HepG2 (cell line): ENCODE results near the gene KCTD1. TPM values are rescaled to one million over a fixed set of nuclear protein-coding genes. Genes with fewer than 3 reads are reported as not detected.

Experiments
- ATAC-seq: fragments of 200-7000 bp; cut with Tn5 transposase; 3 replicates; pipeline ENCODE4 v1.9.1; 2020; ENCODE audit warnings: mild to moderate bottlenecking, moderate library complexity
- BruUV-seq: library from RNA; stranded (reverse); fragments of 400-500 nt; replicated peaks from 2 replicates; lab custom pipeline; 2021; lab: Mats Ljungman, UMichigan
- CTCF ChIA-PET: fragments of 300-600 bp; formaldehyde crosslinking; extraction: SDS; loops from one replicate; lab custom pipeline; 2021; ENCODE audit warnings: low total read pairs, inconsistent platforms, low intra/inter-chr PET ratio; lab: Yijun Ruan, JAX
- POLR2A ChIA-PET: fragments of 350-600 bp; sonication (Branson Sonifier 250); formaldehyde crosslinking; loops from one replicate; lab custom pipeline; 2020; ENCODE audit warnings: antibody characterized with exemption, inconsistent platforms; lab: Yijun Ruan, JAX
- DNase-seq: peaks from one replicate; pipeline ENCODE4 v3.0.0-alpha.2; 2015; ENCODE audit warnings: low spot score
- FAIRE-seq: peaks from 3 replicates; lab custom pipeline; 2011; peaks lifted over from hg19 to GRCh38; lab: Jason Lieb, UNC
- H2AFZ ChIP-seq: one replicate; pipeline ENCODE4 v1.6.1; 2011; ENCODE audit warnings: low read length, inconsistent platforms
- H3K27ac ChIP-seq: fragments of 300-600 bp; 3 replicates; pipeline ENCODE4 v1.8.0; 2011; ENCODE audit warnings: mixed run types, mild to moderate bottlenecking, mixed read lengths, low read length, inconsistent platforms; ENCODE audit not compliant: insufficient read depth; ENCODE audit errors: extremely low read length
- H3K27me3 ChIP-seq, 2 experiments: fragments of 200-600 bp in 1 of 2; 2 replicates in 1 of 2; 3 replicates in 1 of 2; pipeline versions ENCODE4 v1.6.0 to v1.8.0; 2011; ENCODE audit warnings: low read length in 2 of 2, mild to moderate bottlenecking in 2 of 2, moderate library complexity in 2 of 2, inconsistent platforms in 1 of 2; ENCODE audit not compliant: insufficient read depth in 2 of 2, control insufficient read depth in 1 of 2
- H3K36me3 ChIP-seq, 2 experiments: fragments of 200-600 bp in 1 of 2; replicated peaks in 1 of 2; 2 replicates in 1 of 2; 3 replicates in 1 of 2; pipeline versions ENCODE4 v1.5.1 to v1.8.0; 2011; ENCODE audit warnings: low read length in 2 of 2, inconsistent platforms in 1 of 2; ENCODE audit not compliant: insufficient read depth in 2 of 2, control insufficient read depth in 1 of 2
- H3K4me1 ChIP-seq: 2 replicates; pipeline ENCODE4 v1.5.1; 2012; ENCODE audit warnings: low read length, inconsistent platforms; ENCODE audit not compliant: insufficient read depth
- H3K4me2 ChIP-seq: 2 replicates; pipeline ENCODE4 v1.6.0; 2011; ENCODE audit warnings: low read depth, low read length, inconsistent platforms
- H3K4me3 ChIP-seq, 3 experiments: fragments of 200-600 bp in 1 of 3; sonication (generic), shearing (Covaris generic) in 1 of 3; replicated peaks in 1 of 3; 2 replicates each; pipeline ENCODE4 v1.5.1; 2011 to 2016; ENCODE audit warnings: low read length in 3 of 3, inconsistent platforms in 2 of 3, low read depth in 2 of 3, mild to moderate bottlenecking in 2 of 3, control low read depth in 1 of 3, mixed read lengths in 1 of 3; ENCODE audit not compliant: insufficient read depth in 1 of 3
- H3K79me2 ChIP-seq: one replicate; pipeline ENCODE4 v1.6.1; 2011; ENCODE audit warnings: low read length, inconsistent platforms; ENCODE audit not compliant: insufficient read depth
- H3K9ac ChIP-seq: 2 replicates; pipeline ENCODE4 v1.6.0; 2011; ENCODE audit warnings: mild to moderate bottlenecking, low read depth, low read length, inconsistent platforms; ENCODE audit not compliant: insufficient read depth
- H3K9me3 ChIP-seq: 2 replicates; pipeline ENCODE4 v1.5.1; 2012; ENCODE audit warnings: mild to moderate bottlenecking, low read length
- H4K20me1 ChIP-seq: 2 replicates; pipeline ENCODE4 v1.6.0; 2011; ENCODE audit warnings: inconsistent platforms, mild to moderate bottlenecking, low read length, moderate library complexity; ENCODE audit not compliant: insufficient read depth
- ATF7 ChIP-seq, 2 experiments: fragments of 450-650 bp in 1 of 2; sonication (generic) in 1 of 2; formaldehyde crosslinking in 1 of 2; IDR thresholded peaks; 2 replicates each; pipeline versions ENCODE4 v1.4.0 to v1.6.1; 2016 to 2020; ENCODE audit warnings: antibody characterized with exemption in 1 of 2, mild to moderate bottlenecking in 1 of 2, missing genetic modification reagents in 1 of 2
- GTF2F1 ChIP-seq: fragments of 150-350 bp; IDR thresholded peaks from 2 replicates; pipeline ENCODE4 v1.6.1; 2014; ENCODE audit warnings: low read length
- KDM1A ChIP-seq: IDR thresholded peaks from 2 replicates; pipeline ENCODE4 v1.6.1; 2016; ENCODE audit warnings: missing compliant biosample characterization
- KLF11 ChIP-seq: IDR thresholded peaks from 2 replicates; pipeline ENCODE4 v1.6.1; 2016; ENCODE audit warnings: missing compliant biosample characterization
- NR2C2 ChIP-seq: sonication (generic); formaldehyde crosslinking; IDR thresholded peaks from 2 replicates; pipeline ENCODE4 v1.4.0; 2020; ENCODE audit warnings: missing genetic modification reagents, mild to moderate bottlenecking, moderate library complexity, borderline replicate concordance
- RFX1 ChIP-seq: fragments of 450-650 bp; IDR thresholded peaks from 2 replicates; pipeline ENCODE4 v1.6.1; 2017
- RFX5 ChIP-seq: IDR thresholded peaks from 2 replicates; pipeline ENCODE4 v1.6.1; 2011; ENCODE audit warnings: low read depth, low read length, improper control_type of control experiment
- SMARCC2 ChIP-seq: fragments of 450-650 bp; IDR thresholded peaks from 2 replicates; pipeline ENCODE4 v1.6.1; 2017; ENCODE audit warnings: antibody characterized with exemption, mild to moderate bottlenecking
- SOX5 ChIP-seq: IDR thresholded peaks from 2 replicates; pipeline ENCODE4 v1.6.1; 2016; ENCODE audit warnings: borderline replicate concordance
- WIZ ChIP-seq: sonication (generic); formaldehyde crosslinking; IDR thresholded peaks from 2 replicates; pipeline ENCODE4 v1.5.1; 2020; ENCODE audit warnings: mild to moderate bottlenecking, missing genetic modification reagents
- ZEB1 ChIP-seq: IDR thresholded peaks from 2 replicates; pipeline ENCODE4 v1.6.1; 2012; ENCODE audit warnings: mild to moderate bottlenecking, low read depth, inconsistent platforms; ENCODE audit not compliant: insufficient replicate concordance
- ZNF317 ChIP-seq: sonication (generic); formaldehyde crosslinking; IDR thresholded peaks from 2 replicates; pipeline ENCODE4 v1.5.0; 2020; ENCODE audit warnings: mild to moderate bottlenecking, missing genetic modification reagents
- ZNF331 ChIP-seq: sonication (generic); formaldehyde crosslinking; IDR thresholded peaks from 2 replicates; pipeline ENCODE4 v1.4.0; 2020; ENCODE audit warnings: missing genetic modification reagents
- ZNF567 ChIP-seq: sonication (generic); formaldehyde crosslinking; IDR thresholded peaks from 2 replicates; pipeline ENCODE4 v1.8.1; 2023; ENCODE audit warnings: mild to moderate bottlenecking, missing genetic modification reagents, borderline replicate concordance
- ZNF790 ChIP-seq: sonication (generic); formaldehyde crosslinking; IDR thresholded peaks from 2 replicates; pipeline ENCODE4 v1.8.0; 2022; ENCODE audit warnings: missing genetic modification reagents, mild to moderate bottlenecking, borderline replicate concordance
- ZNF841 ChIP-seq: sonication (generic); formaldehyde crosslinking; IDR thresholded peaks from 2 replicates; pipeline ENCODE4 v1.8.1; 2023; ENCODE audit warnings: missing genetic modification reagents, borderline replicate concordance
- WGBS: methylation state at CpG from one replicate; pipeline ENCODE4 v1.1.6; 2017; ENCODE audit warnings: low lambda C conversion rate; 5-methylcytosine and 5-hydroxymethylcytosine counted together
- in situ Hi-C: cut with HindIII; loops from 2 replicates; pipeline ENCODE4 v1.10.0; 2017; ENCODE audit warnings: low pct_unique_long_range_greater_than_20kb; ENCODE audit not compliant: extremely low pct_ligation_motif_present
- intact Hi-C: fragments of 100-400 bp; cut with micrococcal nuclease; formaldehyde crosslinking; loops from one replicate; pipeline ENCODE4 v1.10.0; 2022; ENCODE audit not compliant: unreplicated experiment
- polyA plus RNA-seq, 8 experiments: library from polyadenylated mRNA; depleted of rRNA in 3 of 8; stranded (reverse) in 7 of 8; unstranded in 1 of 8; fragments of >200 nt; fragmentation: Illumina TruSeq in 4 of 8; extraction: Trizol in 4 of 8; gene quantifications; 2 replicates each; pipeline versions ENCODE4 v1.2.1 to v1.2.3, GENCODE V29; 2011 to 2016; ENCODE audit warnings: low read depth in 4 of 8, missing spikeins in 1 of 8, mixed read lengths in 1 of 8; ENCODE audit not compliant: insufficient read depth in 1 of 8
- total RNA-seq, 5 experiments: library from RNA; depleted of rRNA; stranded (reverse); fragments of >200 nt; fragmentation: Illumina TruSeq; extraction: Trizol; gene quantifications; 2 replicates each; pipeline ENCODE4 v1.2.3, GENCODE V29; 2016; ENCODE audit warnings: low read depth in 1 of 5
- TF ChIP-seq, protein P1 (sequence below): IDR thresholded peaks from 2 replicates; pipeline ENCODE4 v1.6.1; 2016; ENCODE audit warnings: control low read depth
- TF ChIP-seq, protein P2 (sequence below): sonication (generic); formaldehyde crosslinking; conservative IDR thresholded peaks from 2 replicates; pipeline ENCODE4 v1.4.0; 2020; ENCODE audit warnings: missing genetic modification reagents

KCTD1 gene
- total and polyA plus RNA-seq, 2 of the 13 experiments (the other 11 are each of a cell fraction or from before 2014, with no cell fraction given), result 2.7 to 6.8 TPM

DNA sequence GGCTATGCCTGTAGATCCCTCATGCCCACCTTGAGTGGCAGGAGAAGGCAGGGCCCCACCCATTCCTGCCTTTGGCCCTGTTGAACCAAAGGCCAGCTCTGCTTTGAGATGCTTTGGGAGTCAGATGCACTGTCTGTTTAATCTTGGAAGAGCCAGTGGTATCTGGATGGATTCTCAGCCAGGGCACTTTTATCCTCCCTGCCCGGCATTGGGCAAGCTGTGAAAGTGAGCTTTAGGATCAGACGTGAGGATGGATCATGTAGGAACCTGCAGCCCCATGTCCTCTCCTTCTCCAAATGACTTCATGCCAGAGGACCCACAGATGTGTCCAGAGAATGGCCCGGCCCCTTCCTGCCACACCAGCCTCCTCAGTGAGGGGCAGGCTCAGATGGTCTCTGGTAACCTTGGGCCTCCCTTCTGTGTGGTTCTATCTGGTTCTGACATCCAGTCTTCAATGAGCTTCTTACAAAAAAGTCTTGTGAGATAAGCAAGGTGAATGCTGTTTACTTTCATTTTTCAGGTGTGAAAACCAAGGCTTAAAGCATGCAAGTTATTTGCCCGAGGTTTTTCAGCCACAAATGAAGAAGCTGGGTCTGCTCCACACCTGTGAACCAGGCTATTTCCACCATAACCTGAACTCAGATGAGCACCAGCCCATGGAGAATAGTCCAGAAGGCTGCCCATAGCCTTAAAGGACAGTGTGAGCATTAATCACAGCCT lies 123.8 kb downstream of the KCTD1 start:
- H3K27me3 ChIP-seq, result peaks cover 0 to 45% of the 10 kb centered on the region in 2 experiments; a peak in 4 of 5 replicates
- no TSS peak for BruUV-seq
- 15% methylated on average over 4 of the region's 4 CpGs for WGBS
- ATAC-seq (no peak), DNase-seq (no peak), FAIRE-seq (no peak)
- CTCF ChIA-PET, result no interaction called here
- no peak overlapping the region for H2AFZ ChIP-seq
- in situ Hi-C loops (loop anchor here (25.0 kb wide), 1 partner anchor 113 kb away; the partner anchor contains the start of gene KCTD1), intact Hi-C loops (no loop called here)
- no peak for TF ChIP-seq ZNF331 (CRISPR knock-in tag)
- TF ChIP-seq RFX1, result no peak
- TF ChIP-seq ZNF317 (CRISPR knock-in tag), result no peak
- TF ChIP-seq SMARCC2, result no peak
- no peak for TF ChIP-seq ZEB1
- no peak for TF ChIP-seq ATF7 (IDR thresholded peaks at IDR 0.05)
- TF ChIP-seq ATF7 (CRISPR knock-in tag; IDR thresholded peaks at IDR 0.05), result no peak
- TF ChIP-seq RFX5, result no peak
- TF ChIP-seq ZNF790 (CRISPR knock-in tag), result no peak
- TF ChIP-seq GTF2F1, result no peak
- TF ChIP-seq, protein P1, sequence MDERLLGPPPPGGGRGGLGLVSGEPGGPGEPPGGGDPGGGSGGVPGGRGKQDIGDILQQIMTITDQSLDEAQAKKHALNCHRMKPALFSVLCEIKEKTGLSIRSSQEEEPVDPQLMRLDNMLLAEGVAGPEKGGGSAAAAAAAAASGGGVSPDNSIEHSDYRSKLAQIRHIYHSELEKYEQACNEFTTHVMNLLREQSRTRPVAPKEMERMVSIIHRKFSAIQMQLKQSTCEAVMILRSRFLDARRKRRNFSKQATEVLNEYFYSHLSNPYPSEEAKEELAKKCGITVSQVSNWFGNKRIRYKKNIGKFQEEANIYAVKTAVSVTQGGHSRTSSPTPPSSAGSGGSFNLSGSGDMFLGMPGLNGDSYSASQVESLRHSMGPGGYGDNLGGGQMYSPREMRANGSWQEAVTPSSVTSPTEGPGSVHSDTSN (CRISPR knock-in tag), result no peak
- no peak for TF ChIP-seq WIZ (CRISPR knock-in tag)
- no peak for TF ChIP-seq SOX5 (CRISPR knock-in tag)
- TF ChIP-seq, protein P2, sequence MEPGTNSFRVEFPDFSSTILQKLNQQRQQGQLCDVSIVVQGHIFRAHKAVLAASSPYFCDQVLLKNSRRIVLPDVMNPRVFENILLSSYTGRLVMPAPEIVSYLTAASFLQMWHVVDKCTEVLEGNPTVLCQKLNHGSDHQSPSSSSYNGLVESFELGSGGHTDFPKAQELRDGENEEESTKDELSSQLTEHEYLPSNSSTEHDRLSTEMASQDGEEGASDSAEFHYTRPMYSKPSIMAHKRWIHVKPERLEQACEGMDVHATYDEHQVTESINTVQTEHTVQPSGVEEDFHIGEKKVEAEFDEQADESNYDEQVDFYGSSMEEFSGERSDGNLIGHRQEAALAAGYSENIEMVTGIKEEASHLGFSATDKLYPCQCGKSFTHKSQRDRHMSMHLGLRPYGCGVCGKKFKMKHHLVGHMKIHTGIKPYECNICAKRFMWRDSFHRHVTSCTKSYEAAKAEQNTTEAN (CRISPR knock-in tag), result no peak
- no peak for TF ChIP-seq KDM1A (CRISPR knock-in tag)
- no peak for TF ChIP-seq ZNF567 (CRISPR knock-in tag)
- TF ChIP-seq KLF11 (CRISPR knock-in tag), result no peak
- no peak for TF ChIP-seq ZNF841 (CRISPR knock-in tag)
- no peak for TF ChIP-seq NR2C2 (CRISPR knock-in tag)
- H4K20me1 ChIP-seq, result no peaks in the 10 kb centered on the region; the same call in 1 of the 2 replicates
- H3K4me3 ChIP-seq, result no peak overlapping the region
- POLR2A ChIA-PET, result no interaction called here
- no peaks in the 10 kb centered on the region for H3K36me3 ChIP-seq
- H3K27ac ChIP-seq, result no peak overlapping the region
- H3K9me3 ChIP-seq, result no peaks in the 10 kb centered on the region
- H3K9ac ChIP-seq, result no peak overlapping the region
- no peaks in the 10 kb centered on the region for H3K79me2 ChIP-seq
- H3K4me2 ChIP-seq, result no peak overlapping the region
- peaks cover 14% of the 10 kb centered on the region; the same call in 1 of the 2 replicates for H3K4me1 ChIP-seq
